Kidney epithelial cell (primary cell): ENCODE data around the gene MRNIP. TPM values are rescaled to one million over a fixed set of nuclear protein-coding genes. Genes with fewer than 3 reads are reported as not detected.

Experiments used
- DNase-seq: peaks from one replicate; pipeline ENCODE4 v3.0.0-alpha.2; 2010; ENCODE audit warnings: low read depth
- H3K27me3 ChIP-seq: 2 replicates; pipeline ENCODE4 v1.6.0; 2011; ENCODE audit warnings: low read length; ENCODE audit not compliant: control insufficient read depth, insufficient read depth
- H3K36me3 ChIP-seq: 2 replicates; pipeline ENCODE4 v1.5.1; 2011; ENCODE audit warnings: low read length; ENCODE audit not compliant: control insufficient read depth, insufficient read depth
- H3K4me3 ChIP-seq: 2 replicates; pipeline ENCODE4 v1.5.1; 2011; ENCODE audit warnings: low read depth, mild to moderate bottlenecking, control low read depth, low read length
- CTCF ChIP-seq: IDR thresholded peaks from 2 replicates; pipeline ENCODE4 v1.5.1; 2011; ENCODE audit warnings: mild to moderate bottlenecking, moderate library complexity, low read length, control low read depth, inconsistent platforms; ENCODE audit not compliant: insufficient read depth, poor library complexity, severe bottlenecking
- total RNA-seq: library from RNA; depleted of rRNA; stranded (reverse); fragments of >200 nt; gene quantifications from 2 replicates; pipeline ENCODE4 v1.2.3, GENCODE V29; 2015

The MRNIP gene
- total RNA-seq, 1 donor from 2014 or later, result 25.7 TPM

GRCh38 chr5:179823937-179824744, 34.5 kb downstream of the MRNIP start:
- no peaks in the 10 kb centered on the region for H3K27me3 ChIP-seq
- peaks cover 8% of the 10 kb centered on the region for H3K36me3 ChIP-seq
- no peak for TF ChIP-seq CTCF
- no peak overlapping the region for H3K4me3 ChIP-seq
- no peak for DNase-seq

- DNase-seq, result no peak
- H3K36me3 ChIP-seq, result peaks cover 6% of the 10 kb centered on the region
- peak overlapping the region; percentile 95 for H3K4me3 ChIP-seq
- no peaks in the 10 kb centered on the region for H3K27me3 ChIP-seq
- TF ChIP-seq CTCF, result no peak
Observed at GRCh38 chr5:179822444-179822990, 36.1 kb downstream of the MRNIP start.

- Histone ChIP-seq H3K36me3 (peaks cover 6% of the 10 kb centered on the region), H3K4me3 (peak overlapping the region; percentile 95), H3K27me3 (no peaks in the 10 kb centered on the region)
- no peak for TF ChIP-seq CTCF
- no peak for DNase-seq
Observed at GRCh38 chr5:179822059-179822432, 36.6 kb downstream of the MRNIP start.

GRCh38 chr5:179821298-179822058, 37.1 kb downstream of the MRNIP start:
- peak; percentile 60 for DNase-seq
- Histone ChIP-seq H3K27me3 (no peaks in the 10 kb centered on the region), H3K36me3 (peaks cover 6% of the 10 kb centered on the region), H3K4me3 (peak overlapping the region; percentile 95)
- no peak for TF ChIP-seq CTCF

GRCh38 chr5:179820483-179821297, 37.9 kb downstream of the MRNIP start, which contains the start of gene SQSTM1:
Gene SQSTM1 (plus strand): TSS chr5:179820905. CDS start chr5:179820937, 32 bp downstream.
- TF ChIP-seq CTCF, result no peak
- Histone ChIP-seq H3K27me3 (no peaks in the 10 kb centered on the region), H3K36me3 (peaks cover 5% of the 10 kb centered on the region), H3K4me3 (peak within 1 kb of the TSS; percentile 95)
- no peak for DNase-seq
